A549 (cell line): Measurements from ENCODE around the gene TAF8. TPM values are rescaled to one million over a fixed set of nuclear protein-coding genes. Genes with fewer than 3 reads are reported as not detected.

Source experiments
- ATAC-seq, 2 experiments: fragments of 200-7000 bp in 1 of 2; fragments of >200 bp in 1 of 2; cut with Nextera tagmentation in 1 of 2; cut with Tn5 transposase in 1 of 2; 3 replicates each; pipeline versions ENCODE4 v1.8.0 to v1.9.1; 2018 to 2020; ENCODE audit warnings: mild to moderate bottlenecking in 1 of 2, moderate library complexity in 1 of 2
- CTCF ChIA-PET: fragments of 300-600 bp; sonication (Branson Sonifier 250); formaldehyde crosslinking; extraction: SDS; loops from one replicate; lab custom pipeline; 2021; ENCODE audit warnings: antibody characterized with exemption, inconsistent platforms; lab: Yijun Ruan, JAX
- POLR2A ChIA-PET: fragments of 350-600 bp; formaldehyde crosslinking; extraction: SDS; loops from one replicate; lab custom pipeline; 2021; ENCODE audit warnings: antibody characterized with exemption, inconsistent platforms; lab: Yijun Ruan, JAX
- DNase-seq, 2 experiments: peaks; one replicate each; pipeline versions ENCODE4 v3.0.0 to v3.0.0-alpha.2; 2011 to 2016; ENCODE audit warnings: low read depth in 1 of 2, low spot score in 1 of 2
- FAIRE-seq: peaks from 2 replicates; lab custom pipeline; 2011; peaks lifted over from hg19 to GRCh38; lab: Jason Lieb, UNC
- H3K27ac ChIP-seq, 2 experiments: fragments of >200 bp; sonication (Bioruptor Twin); formaldehyde crosslinking; 3 replicates each; pipeline ENCODE4 v1.5.1; 2016 to 2017
- H3K4me1 ChIP-seq: fragments of >200 bp; sonication (Bioruptor Twin); formaldehyde crosslinking; 3 replicates; pipeline ENCODE4 v1.6.1; 2016
- H3K4me2 ChIP-seq: fragments of >200 bp; sonication (Bioruptor Twin); formaldehyde crosslinking; 3 replicates; pipeline ENCODE4 v1.6.1; 2016
- H3K4me3 ChIP-seq: fragments of >200 bp; sonication (Bioruptor Twin); formaldehyde crosslinking; 3 replicates; pipeline ENCODE4 v1.5.1; 2016
- H3K9me3 ChIP-seq: fragments of >200 bp; sonication (Bioruptor Twin); formaldehyde crosslinking; 3 replicates; pipeline ENCODE4 v1.6.1; 2016
- CBX2 ChIP-seq: fragments of 200-600 bp; sonication (generic); IDR thresholded peaks from 2 replicates; pipeline ENCODE4 v1.6.1; 2016; ENCODE audit warnings: low read depth, mild to moderate bottlenecking, borderline replicate concordance
- EHMT2 ChIP-seq: fragments of 200-600 bp; sonication (generic); IDR thresholded peaks from 2 replicates; pipeline ENCODE4 v1.6.1; 2016; ENCODE audit warnings: antibody characterized with exemption, low read depth, mild to moderate bottlenecking, moderate library complexity
- EP300 ChIP-seq, 2 experiments: fragments of >200 bp; sonication (Bioruptor Twin); formaldehyde crosslinking; IDR thresholded peaks; 2 replicates in 1 of 2; 3 replicates in 1 of 2; pipeline ENCODE4 v1.6.1; 2016 to 2017
- ESRRA ChIP-seq: fragments of 150-350 bp; IDR thresholded peaks from 2 replicates; pipeline ENCODE4 v1.6.1; 2014; ENCODE audit warnings: mild to moderate bottlenecking, low read length, borderline replicate concordance
- HDAC2 ChIP-seq: fragments of 200-600 bp; sonication (generic); IDR thresholded peaks from 2 replicates; pipeline ENCODE4 v1.6.1; 2016
- HES2 ChIP-seq: fragments of >200 bp; sonication (Bioruptor Twin); formaldehyde crosslinking; IDR thresholded peaks from 2 replicates; pipeline ENCODE4 v1.6.1; 2016
- HOXA7 ChIP-seq: fragments of 250-450 bp; sonication (Bioruptor Pico); IDR thresholded peaks from 2 replicates; pipeline ENCODE4 v1.5.0; 2020; ENCODE audit warnings: mild to moderate bottlenecking, moderate library complexity
- KDM1A ChIP-seq: fragments of 200-600 bp; sonication (generic); IDR thresholded peaks from 2 replicates; pipeline ENCODE4 v1.6.1; 2016; ENCODE audit warnings: low read depth, mild to moderate bottlenecking
- NFE2L2 ChIP-seq: fragments of 150-350 bp; conservative IDR thresholded peaks from 2 replicates; pipeline ENCODE4 v1.6.1; 2014; ENCODE audit warnings: low read length
- NR3C1 ChIP-seq: fragments of >200 bp; sonication (Bioruptor Twin); formaldehyde crosslinking; IDR thresholded peaks from 3 replicates; pipeline ENCODE4 v1.6.1; 2017
- POLR2A ChIP-seq: IDR thresholded peaks from 2 replicates; pipeline ENCODE4 v1.6.1; 2012; ENCODE audit warnings: mild to moderate bottlenecking, low read length
- RCOR1 ChIP-seq: fragments of 150-350 bp; IDR thresholded peaks from 2 replicates; pipeline ENCODE4 v1.6.1; 2014; ENCODE audit warnings: antibody characterized with exemption, low read length, low read depth
- REST ChIP-seq: fragments of 200-600 bp; sonication (generic); IDR thresholded peaks from 2 replicates; pipeline ENCODE4 v1.6.1; 2016; ENCODE audit warnings: antibody characterized with exemption, mild to moderate bottlenecking, moderate library complexity
- WGBS: methylation state at CpG from one replicate; pipeline ENCODE4 v1.1.6; 2017; ENCODE audit errors: missing lambda C conversion rate; 5-methylcytosine and 5-hydroxymethylcytosine counted together
- polyA plus RNA-seq, 4 experiments: library from polyadenylated mRNA; depleted of rRNA in 3 of 4; stranded (reverse); fragments of >200 nt; fragmentation: RNase III in 1 of 4; extraction: RNeasy Plus Mini Kit Qiagen cat#74134 plus additional on column Dnase treatment in 1 of 4; gene quantifications; 2 replicates in 3 of 4; 3 replicates in 1 of 4; pipeline ENCODE4 v1.2.3, GENCODE V29; 2011 to 2017
- TF ChIP-seq, protein P1 (sequence below): IDR thresholded peaks from 2 replicates; pipeline ENCODE4 v1.6.1; 2012
- TF ChIP-seq, protein P2 (sequence below): IDR thresholded peaks from 2 replicates; pipeline ENCODE4 v1.6.1; 2012; ENCODE audit warnings: low read depth, borderline replicate concordance
- TF ChIP-seq, protein P3 (sequence below): fragments of 150-350 bp; IDR thresholded peaks from 2 replicates; pipeline ENCODE4 v1.6.1; 2014; ENCODE audit warnings: low read depth, mild to moderate bottlenecking, low read length

TAF8 gene
- polyA plus RNA-seq, 2 of the 4 experiments (the other 2 are of a cell fraction): 14.0 to 18.7 TPM

- H3K9me3 ChIP-seq: no peaks in the 10 kb centered on the region
- CTCF ChIA-PET: interaction anchor here (6.9 kb wide), 1 partner anchor 239 kb away, joined by 70 read pairs; no protein-coding TSS in a partner anchor
- POLR2A ChIA-PET: no interaction called here
- FAIRE-seq: no peak
- no peak overlapping the region for H3K4me2 ChIP-seq
- peak overlapping the region; percentile 13 to 96; a peak in 4 of 6 replicates for H3K27ac ChIP-seq
- 67% methylated on average over 2 of the region's 2 CpGs for WGBS
- no peak for ATAC-seq
- peaks cover 30% of the 10 kb centered on the region for H3K4me1 ChIP-seq
- no peak overlapping the region for H3K4me3 ChIP-seq
- TF ChIP-seq, protein P1, sequence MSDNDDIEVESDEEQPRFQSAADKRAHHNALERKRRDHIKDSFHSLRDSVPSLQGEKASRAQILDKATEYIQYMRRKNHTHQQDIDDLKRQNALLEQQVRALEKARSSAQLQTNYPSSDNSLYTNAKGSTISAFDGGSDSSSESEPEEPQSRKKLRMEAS: no peak
- TF ChIP-seq KDM1A: no peak
- DNase-seq: no peak
Observed at GRCh38 chr6:42038811-42039408, 11.4 kb upstream of the TAF8 start.

DNA sequence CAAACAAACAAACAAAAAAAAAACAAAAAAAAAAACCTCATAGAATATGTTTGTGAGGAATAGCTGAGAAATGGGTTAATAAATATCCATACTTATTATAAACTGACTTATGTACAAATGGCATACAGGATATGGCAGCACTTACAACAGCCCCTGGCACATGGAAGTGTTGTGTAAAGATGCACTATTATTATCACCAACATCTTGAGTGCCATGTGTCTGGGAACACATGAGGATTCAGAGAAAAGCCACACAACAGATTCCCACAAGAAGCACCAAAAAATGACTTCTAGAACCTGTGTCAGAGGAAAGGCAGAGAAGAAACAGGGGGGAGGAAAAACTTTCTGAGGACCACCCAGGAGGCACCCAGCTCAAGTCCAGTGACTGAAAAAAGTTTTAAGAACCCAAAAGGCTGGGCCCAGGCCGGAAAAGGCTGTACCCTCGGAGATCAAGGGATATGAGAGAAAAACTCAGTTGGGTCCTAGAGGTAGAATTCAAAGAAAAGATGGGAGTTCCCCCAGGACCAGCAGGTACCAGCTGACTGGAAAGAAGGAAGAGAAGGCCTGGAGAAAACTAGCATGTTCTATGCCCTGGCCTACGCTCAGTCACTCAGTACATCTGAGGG lies 9.4 kb upstream of the TAF8 start:
- Histone ChIP-seq H3K4me3 (no peak overlapping the region), H3K4me1 (peaks cover 50% of the 10 kb centered on the region), H3K27ac (peak overlapping the region; percentile 63 to 96), H3K4me2 (no peak overlapping the region), H3K9me3 (no peaks in the 10 kb centered on the region)
- DNase-seq (no peak), FAIRE-seq (no peak), ATAC-seq (no peak)
- CTCF ChIA-PET: interaction anchor here (0.6 to 11.6 kb wide), 7 partner anchors 85 to 266 kb away, joined by 3 to 191 read pairs (median 8); partner anchors contain the start of genes CCND3, PRICKLE4 and TOMM6
- 81% methylated on average over 3 of the region's 3 CpGs for WGBS
- TF ChIP-seq NFE2L2 (no peak), POLR2A (no peak), CBX2 (no peak), RCOR1 (no peak), REST (no peak), EP300 (IDR thresholded peaks at IDR 0.05) (no peak), NR3C1 (no peak), HES2 (no peak), EHMT2 (no peak), HOXA7 (CRISPR knock-in tag) (no peak), ESRRA (no peak), HDAC2 (no peak)
- TF ChIP-seq, protein P2, sequence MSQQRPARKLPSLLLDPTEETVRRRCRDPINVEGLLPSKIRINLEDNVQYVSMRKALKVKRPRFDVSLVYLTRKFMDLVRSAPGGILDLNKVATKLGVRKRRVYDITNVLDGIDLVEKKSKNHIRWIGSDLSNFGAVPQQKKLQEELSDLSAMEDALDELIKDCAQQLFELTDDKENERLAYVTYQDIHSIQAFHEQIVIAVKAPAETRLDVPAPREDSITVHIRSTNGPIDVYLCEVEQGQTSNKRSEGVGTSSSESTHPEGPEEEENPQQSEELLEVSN: no peak
- TF ChIP-seq, protein P3, sequence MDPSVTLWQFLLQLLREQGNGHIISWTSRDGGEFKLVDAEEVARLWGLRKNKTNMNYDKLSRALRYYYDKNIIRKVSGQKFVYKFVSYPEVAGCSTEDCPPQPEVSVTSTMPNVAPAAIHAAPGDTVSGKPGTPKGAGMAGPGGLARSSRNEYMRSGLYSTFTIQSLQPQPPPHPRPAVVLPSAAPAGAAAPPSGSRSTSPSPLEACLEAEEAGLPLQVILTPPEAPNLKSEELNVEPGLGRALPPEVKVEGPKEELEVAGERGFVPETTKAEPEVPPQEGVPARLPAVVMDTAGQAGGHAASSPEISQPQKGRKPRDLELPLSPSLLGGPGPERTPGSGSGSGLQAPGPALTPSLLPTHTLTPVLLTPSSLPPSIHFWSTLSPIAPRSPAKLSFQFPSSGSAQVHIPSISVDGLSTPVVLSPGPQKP: no peak
- TF ChIP-seq, all 56 proteins: peak for 0
- POLR2A ChIA-PET: interaction anchor here (1.1 kb wide), 1 partner anchor 101 kb away, joined by 3 read pairs; no protein-coding TSS in a partner anchor
